H1 (cell line): Measurements from ENCODE around the gene SLC37A1. TPM values are rescaled to one million over a fixed set of nuclear protein-coding genes. Genes with fewer than 3 reads are reported as not detected.

Source experiments
- CTCF ChIA-PET: fragments of 300-600 bp; sonication (Branson Sonifier 250); formaldehyde crosslinking; loops from one replicate; lab custom pipeline; 2021; ENCODE audit not compliant: partially characterized antibody; lab: Charles Lee
- POLR2A ChIA-PET: fragments of 300-600 bp; sonication (Branson Sonifier 250); formaldehyde crosslinking; loops from one replicate; lab custom pipeline; 2021; ENCODE audit warnings: inconsistent platforms; ENCODE audit not compliant: partially characterized antibody; lab: Charles Lee
- DNase-seq, 2 experiments: peaks; one replicate each; pipeline versions ENCODE4 v3.0.0 to v3.0.0-alpha.2; 2010 to 2022; ENCODE audit warnings: low spot score in 2 of 2, low read depth in 1 of 2, mixed read lengths in 1 of 2
- FAIRE-seq: peaks from 2 replicates; lab custom pipeline; 2011; peaks lifted over from hg19 to GRCh38; lab: Jason Lieb, UNC
- H2AFZ ChIP-seq: 2 replicates; pipeline ENCODE4 v1.8.1; 2012; ENCODE audit warnings: low read length, inconsistent platforms
- H2AK5ac ChIP-seq: 2 replicates; pipeline ENCODE4 v1.6.1; 2013; ENCODE audit warnings: low read depth, low read length
- H2BK120ac ChIP-seq: replicated peaks from 2 replicates; pipeline ENCODE3; 2013; ENCODE audit warnings: low read depth, low read length, inconsistent platforms
- H2BK12ac ChIP-seq: 2 replicates; pipeline ENCODE4 v1.6.1; 2013; ENCODE audit warnings: low read depth, low read length
- H2BK15ac ChIP-seq: 2 replicates; pipeline ENCODE4 v1.6.1; 2013; ENCODE audit warnings: low read length
- H2BK20ac ChIP-seq: 2 replicates; pipeline ENCODE4 v1.6.1; 2013; ENCODE audit warnings: low read length
- H2BK5ac ChIP-seq: 2 replicates; pipeline ENCODE4 v1.6.1; 2013; ENCODE audit warnings: low read depth, low read length
- H3K14ac ChIP-seq: 2 replicates; pipeline ENCODE4 v1.6.1; 2013; ENCODE audit warnings: inconsistent platforms; ENCODE audit not compliant: insufficient read length
- H3K18ac ChIP-seq: 2 replicates; pipeline ENCODE4 v1.6.1; 2013; ENCODE audit warnings: low read length; ENCODE audit errors: extremely low read depth
- H3K23ac ChIP-seq: 2 replicates; pipeline ENCODE4 v1.6.1; 2013; ENCODE audit warnings: inconsistent platforms; ENCODE audit not compliant: insufficient read length
- H3K23me2 ChIP-seq: 2 replicates; pipeline ENCODE4 v1.6.1; 2013; ENCODE audit warnings: low read depth, low read length
- H3K27ac ChIP-seq: 2 replicates; pipeline ENCODE4 v1.6.1; 2011; ENCODE audit warnings: low read depth, low read length, inconsistent platforms
- H3K27me3 ChIP-seq, 4 experiments: replicated peaks in 1 of 4; 1 replicate in 1 of 4; 2 replicates in 3 of 4; pipeline versions ENCODE4 v1.6.1 to v1.8.1; 2011 to 2013; ENCODE audit warnings: low read length in 3 of 4, mild to moderate bottlenecking in 3 of 4, inconsistent platforms in 2 of 4, mixed read lengths in 2 of 4, moderate library complexity in 1 of 4; ENCODE audit not compliant: control insufficient read depth in 3 of 4, insufficient read depth in 3 of 4; ENCODE audit errors: extremely low read depth in 1 of 4
- H3K36me3 ChIP-seq, 4 experiments: 2 replicates each; pipeline versions ENCODE4 v1.6.1 to v1.8.1; 2011 to 2013; ENCODE audit warnings: mild to moderate bottlenecking in 4 of 4, low read length in 3 of 4, moderate library complexity in 2 of 4, control low read depth in 1 of 4, inconsistent platforms in 1 of 4; ENCODE audit not compliant: insufficient read depth in 4 of 4, control insufficient read depth in 2 of 4
- H3K4ac ChIP-seq: replicated peaks from 2 replicates; pipeline ENCODE3; 2013; ENCODE audit warnings: low read length, low read depth, mixed read lengths, inconsistent platforms; ENCODE audit not compliant: insufficient read length
- H3K4me1 ChIP-seq, 4 experiments: replicated peaks in 1 of 4; 1 replicate in 1 of 4; 2 replicates in 3 of 4; pipeline versions ENCODE4 v1.6.1 to v1.8.1; 2011 to 2013; ENCODE audit warnings: low read length in 3 of 4, inconsistent platforms in 2 of 4, mixed read lengths in 1 of 4; ENCODE audit not compliant: insufficient read depth in 4 of 4, control insufficient read depth in 3 of 4
- H3K4me2 ChIP-seq, 2 experiments: 2 replicates each; pipeline versions ENCODE4 v1.6.1 to v1.8.1; 2011 to 2013; ENCODE audit warnings: low read depth in 2 of 2, low read length in 2 of 2, control low read depth in 1 of 2, inconsistent platforms in 1 of 2, mild to moderate bottlenecking in 1 of 2; ENCODE audit not compliant: insufficient read depth in 1 of 2
- H3K4me3 ChIP-seq, 4 experiments: fragments of 200-600, 300-600 bp in 1 of 4; sonication (generic), shearing (Covaris generic), sonication (Bioruptor Twin) in 1 of 4; 2 replicates each; pipeline versions ENCODE4 v1.5.1 to v1.8.1; 2011 to 2016; ENCODE audit warnings: low read length in 4 of 4, low read depth in 3 of 4, control low read depth in 2 of 4, inconsistent platforms in 2 of 4, mild to moderate bottlenecking in 2 of 4, mixed read lengths in 1 of 4, moderate library complexity in 1 of 4; ENCODE audit not compliant: insufficient read depth in 2 of 4; ENCODE audit errors: extremely low read depth in 1 of 4
- H3K56ac ChIP-seq: replicated peaks from 2 replicates; pipeline ENCODE3; 2013; ENCODE audit warnings: low read depth, mild to moderate bottlenecking, mixed read lengths, low read length, inconsistent platforms; ENCODE audit not compliant: insufficient read length
- H3K79me1 ChIP-seq: 2 replicates; pipeline ENCODE4 v1.6.1; 2013; ENCODE audit warnings: low read depth, low read length, control low read depth
- H3K79me2 ChIP-seq, 2 experiments: 2 replicates each; pipeline versions ENCODE4 v1.6.1 to v1.8.1; 2012 to 2013; ENCODE audit warnings: low read length in 2 of 2, mild to moderate bottlenecking in 2 of 2, inconsistent platforms in 1 of 2; ENCODE audit not compliant: insufficient read depth in 2 of 2, control insufficient read depth in 1 of 2
- H3K9ac ChIP-seq, 4 experiments: replicated peaks in 1 of 4; 1 replicate in 1 of 4; 2 replicates in 3 of 4; pipeline versions ENCODE4 v1.6.1 to v1.8.1; 2011 to 2013; ENCODE audit warnings: low read depth in 3 of 4, low read length in 3 of 4, control low read depth in 2 of 4, mild to moderate bottlenecking in 2 of 4, moderate library complexity in 2 of 4, inconsistent platforms in 1 of 4; ENCODE audit errors: extremely low read depth in 1 of 4
- H3K9me3 ChIP-seq, 2 experiments: 2 replicates each; pipeline versions ENCODE4 v1.6.1 to v1.8.1; 2012 to 2013; ENCODE audit warnings: mild to moderate bottlenecking in 2 of 2, moderate library complexity in 2 of 2, control low read depth in 1 of 2, inconsistent platforms in 1 of 2, low read depth in 1 of 2, low read length in 1 of 2, mixed read lengths in 1 of 2; ENCODE audit not compliant: insufficient read depth in 2 of 2
- H4K20me1 ChIP-seq, 2 experiments: replicated peaks in 1 of 2; 2 replicates each; pipeline versions ENCODE3 to v1.8.1; 2011 to 2013; ENCODE audit warnings: inconsistent platforms in 2 of 2, low read length in 2 of 2, mild to moderate bottlenecking in 1 of 2; ENCODE audit not compliant: insufficient read depth in 2 of 2, control insufficient read depth in 1 of 2
- H4K5ac ChIP-seq: 2 replicates; pipeline ENCODE4 v1.6.1; 2013; ENCODE audit warnings: low read length, low read depth, mixed read lengths, inconsistent platforms; ENCODE audit not compliant: insufficient read length
- H4K8ac ChIP-seq: 2 replicates; pipeline ENCODE4 v1.8.0; 2013; ENCODE audit warnings: mild to moderate bottlenecking, moderate library complexity, low read length, inconsistent platforms; ENCODE audit not compliant: insufficient read depth; ENCODE audit errors: extremely low read depth
- H4K91ac ChIP-seq: replicated peaks from 2 replicates; pipeline ENCODE3; 2013; ENCODE audit warnings: low read length, mixed read lengths, inconsistent platforms; ENCODE audit not compliant: insufficient read length
- HDAC2 ChIP-seq, 2 experiments: fragments of 300-600 bp in 1 of 2; sonication (generic) in 1 of 2; IDR thresholded peaks; 2 replicates each; pipeline ENCODE4 v1.6.1; 2011 to 2012; ENCODE audit warnings: low read depth in 2 of 2, low read length in 2 of 2, mild to moderate bottlenecking in 2 of 2, moderate library complexity in 2 of 2, borderline replicate concordance in 1 of 2, inconsistent platforms in 1 of 2
- KDM5A ChIP-seq: fragments of 200-600 bp; IDR thresholded peaks from 2 replicates; pipeline ENCODE4 v1.7.1; 2012; ENCODE audit warnings: mild to moderate bottlenecking, low read length, inconsistent platforms, mixed read lengths
- SP1 ChIP-seq: IDR thresholded peaks from 2 replicates; pipeline ENCODE4 v1.6.1; 2011; ENCODE audit warnings: low read depth, low read length
- SRF ChIP-seq: IDR thresholded peaks from 2 replicates; pipeline ENCODE4 v1.6.1; 2011; ENCODE audit warnings: mild to moderate bottlenecking, low read depth, low read length, moderate library complexity
- TCF12 ChIP-seq: IDR thresholded peaks from 2 replicates; pipeline ENCODE4 v1.6.1; 2011; ENCODE audit warnings: low read depth, mild to moderate bottlenecking, low read length
- TEAD4 ChIP-seq: IDR thresholded peaks from 2 replicates; pipeline ENCODE4 v1.6.1; 2012; ENCODE audit warnings: low read depth, low read length, inconsistent platforms, mixed read lengths
- WGBS, 2 experiments: shearing (Covaris generic) in 1 of 2; methylation state at CpG; one replicate each; pipeline versions ENCODE4 v1.1.6 to v1.1.7; 2013 to 2015; ENCODE audit warnings: low lambda C conversion rate in 2 of 2, mixed read lengths in 2 of 2, inconsistent platforms in 1 of 2, low coverage in 1 of 2, missing lambda C conversion rate in 1 of 2; ENCODE audit not compliant: insufficient replicate concordance in 2 of 2, insufficient coverage in 1 of 2, insufficient read length in 1 of 2; ENCODE audit errors: extremely low coverage in 1 of 2, missing lambda C conversion rate in 1 of 2; 5-methylcytosine and 5-hydroxymethylcytosine counted together
- polyA plus RNA-seq, 7 experiments: library from polyadenylated mRNA; depleted of rRNA in 3 of 7; stranded (reverse) in 5 of 7; unstranded in 2 of 7; fragments of >200 nt in 5 of 7; fragments of 200-250 nt in 2 of 7; gene quantifications; 1 replicate in 5 of 7; 2 replicates in 1 of 7; 4 replicates in 1 of 7; pipeline versions ENCODE4 v1.2.1 to v1.2.3, GENCODE V29; 2011 to 2013; ENCODE audit warnings: missing spikeins in 2 of 7, mixed read lengths in 2 of 7
- total RNA-seq: library from RNA; stranded (reverse); fragmentation: NEBNext Ultra II Directional; extraction: Animal tissue kit (Norgen Biotek cat#: 25700); gene quantifications from 2 replicates; pipeline ENCODE4 v1.2.1, GENCODE V29; 2021
- TF ChIP-seq, protein P1 (sequence below): IDR thresholded peaks from 2 replicates; pipeline ENCODE4 v1.6.1; 2012; ENCODE audit warnings: inconsistent platforms

SLC37A1 gene
- total and polyA plus RNA-seq, 2 of the 8 experiments (the other 6 are each of a cell fraction or from before 2014, with no cell fraction given): 15.6 to 30.9 TPM

GRCh38 chr21:42584296-42584641 is 70.6 kb downstream of the SLC37A1 start:
- Histone ChIP-seq H3K56ac (no peak overlapping the region), H3K4me1 (no peaks in the 10 kb centered on the region; a peak in 1 of 7 replicates), H4K5ac (no peak overlapping the region), H2AFZ (no peak overlapping the region), H3K4me3 (no peak overlapping the region), H3K14ac (no peak overlapping the region), H2BK120ac (no peak overlapping the region), H3K9me3 (peaks cover 0 to 3% of the 10 kb centered on the region in 2 experiments; a peak in 1 of 4 replicates), H3K9ac (no peak overlapping the region), H2BK12ac (no peak overlapping the region; the same call in 1 of the 2 replicates), H3K27ac (no peak overlapping the region), H3K23ac (no peak overlapping the region), H3K27me3 (no peaks in the 10 kb centered on the region), H4K20me1 (no peaks in the 10 kb centered on the region), H3K36me3 (no peaks in the 10 kb centered on the region), H2BK5ac (no peak overlapping the region), H3K79me1 (no peaks in the 10 kb centered on the region), H3K79me2 (no peaks in the 10 kb centered on the region), H2BK15ac (no peak overlapping the region), H4K91ac (no peak overlapping the region), H3K23me2 (no peaks in the 10 kb centered on the region), H3K18ac (no peak overlapping the region), H3K4ac (no peak overlapping the region), H4K8ac (no peak overlapping the region), H2BK20ac (no peak overlapping the region), H2AK5ac (no peak overlapping the region), H3K4me2 (no peak overlapping the region)
- no peak for DNase-seq
- no peak for FAIRE-seq
- CTCF ChIA-PET: interaction anchor here (1.0 kb wide), 1 partner anchor 234 kb away, joined by 3 read pairs; no protein-coding TSS in a partner anchor
- TF ChIP-seq, protein P1, sequence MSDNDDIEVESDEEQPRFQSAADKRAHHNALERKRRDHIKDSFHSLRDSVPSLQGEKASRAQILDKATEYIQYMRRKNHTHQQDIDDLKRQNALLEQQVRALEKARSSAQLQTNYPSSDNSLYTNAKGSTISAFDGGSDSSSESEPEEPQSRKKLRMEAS: no peak
- no peak for TF ChIP-seq SRF
- TF ChIP-seq TCF12: no peak
- TF ChIP-seq TEAD4: no peak
- TF ChIP-seq SP1: no peak
- TF ChIP-seq HDAC2 (IDR thresholded peaks at IDR 0.05; ENCODE audit: borderline replicate concordance in 1 of 2, low read depth in 2 of 2, low read length in 2 of 2): no peak
- TF ChIP-seq KDM5A: no peak
- WGBS, 2 experiments: 93% methylated on average over 11 of the region's 11 CpGs; no CpG with 5 or more reads in 1 of the 2 experiments
- POLR2A ChIA-PET: no interaction called here
